ENCODE data around the gene GLYATL1.

GLYATL1 gene

DNA sequence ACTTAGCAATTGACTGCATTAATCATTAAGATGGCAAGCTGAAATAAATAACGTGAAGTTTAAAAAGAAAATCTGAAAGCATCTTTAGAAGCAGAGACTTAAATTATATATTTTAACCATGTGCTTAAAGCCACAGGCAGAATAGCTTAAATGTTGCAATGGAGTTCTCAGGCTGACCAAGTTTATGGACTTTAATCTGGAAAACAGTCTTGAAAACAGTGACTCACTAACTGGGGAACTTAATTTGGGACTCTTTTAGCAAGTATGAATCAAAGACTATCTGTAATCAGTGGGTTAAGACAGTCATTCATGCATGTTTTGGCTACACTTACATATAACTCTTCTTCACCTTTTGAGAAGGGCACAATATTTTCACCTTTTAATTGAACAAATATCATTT lies 12.6 kb upstream of the GLYATL1 start:
- DNase-seq (ENCODE audit: low read depth, low spot score) = no peak

DNA sequence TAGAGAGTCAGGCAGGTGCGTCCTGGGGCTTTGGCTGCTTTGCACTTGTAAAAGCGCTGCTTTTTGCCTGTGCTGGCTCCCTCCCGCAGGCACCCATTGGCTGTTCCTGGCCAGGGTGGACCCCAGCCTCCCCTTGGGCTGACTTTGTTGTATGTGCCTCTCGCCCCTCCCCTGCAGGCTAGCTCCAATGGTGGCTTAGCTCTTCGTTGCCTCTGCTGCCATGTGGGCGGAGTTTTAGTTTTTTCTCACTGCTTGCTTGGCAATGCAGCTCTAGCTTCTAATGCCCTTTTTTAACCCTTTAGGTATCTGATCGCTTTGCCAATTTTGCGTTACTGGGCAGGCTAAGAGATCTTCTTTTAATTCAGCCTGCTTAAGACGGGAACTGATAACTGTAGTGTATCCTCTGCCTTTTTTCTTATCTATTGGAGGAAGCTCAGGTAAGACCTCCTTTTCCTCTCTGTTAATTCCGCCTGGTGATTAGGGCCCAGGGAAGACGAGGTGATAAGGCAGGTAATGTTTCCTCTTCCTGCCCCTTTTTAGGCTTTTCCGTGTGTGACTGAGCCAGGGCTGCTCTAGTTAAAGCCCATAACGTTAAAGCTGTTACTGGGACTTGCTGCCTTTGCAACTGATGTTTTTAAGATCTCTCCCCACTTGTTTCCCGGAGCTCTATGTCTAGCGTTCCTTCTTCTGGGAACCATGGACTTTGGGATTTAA lies 11.7 kb upstream of the GLYATL1 start:
- DNase-seq (ENCODE audit: low read depth, low spot score) = no peak

DNA sequence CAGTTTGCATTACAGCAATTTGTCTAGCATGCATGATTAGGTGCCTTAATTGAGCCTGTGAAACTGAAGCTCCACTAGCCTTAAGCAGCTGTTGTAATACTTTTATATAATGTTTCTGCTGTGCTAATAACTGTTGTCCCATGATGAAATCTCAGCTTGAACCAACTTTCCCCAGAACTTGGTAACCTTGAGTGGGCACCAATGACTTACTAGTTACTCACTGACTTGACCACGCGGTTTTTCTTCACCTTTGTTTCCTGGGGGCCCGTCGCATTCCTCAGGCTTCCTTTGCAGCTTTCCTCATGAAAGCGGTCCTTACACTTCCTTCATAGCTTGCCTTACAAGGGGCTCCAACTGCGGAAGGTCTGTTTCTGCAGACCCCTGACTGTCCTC lies 11.2 kb upstream of the GLYATL1 start:
- DNase-seq (ENCODE audit: low read depth, low spot score) = no peak

DNA sequence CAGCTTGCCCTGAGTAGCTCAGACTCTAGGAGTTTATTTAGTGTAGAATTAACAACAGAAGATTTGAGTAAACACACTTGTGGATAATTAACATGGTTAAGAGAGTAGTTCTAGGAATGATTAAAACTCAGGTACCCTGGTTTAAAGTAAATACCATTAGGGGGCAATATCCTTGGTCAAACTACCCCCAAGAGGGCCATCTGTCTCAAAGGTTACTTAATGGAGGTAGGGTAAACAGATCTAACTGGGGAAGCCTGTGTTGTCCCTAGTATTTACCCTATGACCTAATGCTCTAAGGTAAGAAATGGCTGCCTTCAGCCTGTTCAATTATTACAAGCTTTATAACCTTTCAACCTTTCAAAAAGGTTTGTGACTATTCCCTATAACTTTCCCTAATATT lies 10.6 kb upstream of the GLYATL1 start:
- DNase-seq (ENCODE audit: low read depth, low spot score) = no peak

DNA sequence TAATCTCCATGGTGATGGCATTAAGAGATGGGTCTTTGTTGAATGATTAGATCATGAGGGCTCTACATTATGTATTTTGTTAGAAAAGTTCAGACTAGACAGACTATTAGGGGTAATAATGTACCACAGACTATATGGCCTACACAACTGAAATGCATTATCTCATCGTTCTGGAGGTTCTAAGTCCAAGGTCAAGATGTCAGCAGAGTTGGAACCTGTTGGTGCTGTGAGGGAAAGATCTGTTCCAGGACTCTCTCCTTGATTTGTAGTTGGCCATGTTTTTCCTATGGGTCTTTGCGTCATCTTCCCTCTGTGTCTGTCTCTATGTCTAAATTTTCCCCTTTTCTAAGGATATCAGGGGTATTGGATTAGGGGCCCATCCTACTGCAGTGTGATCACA lies 8.4 kb upstream of the GLYATL1 start:
- DNase-seq (ENCODE audit: low read depth, low spot score) = no peak

DNA sequence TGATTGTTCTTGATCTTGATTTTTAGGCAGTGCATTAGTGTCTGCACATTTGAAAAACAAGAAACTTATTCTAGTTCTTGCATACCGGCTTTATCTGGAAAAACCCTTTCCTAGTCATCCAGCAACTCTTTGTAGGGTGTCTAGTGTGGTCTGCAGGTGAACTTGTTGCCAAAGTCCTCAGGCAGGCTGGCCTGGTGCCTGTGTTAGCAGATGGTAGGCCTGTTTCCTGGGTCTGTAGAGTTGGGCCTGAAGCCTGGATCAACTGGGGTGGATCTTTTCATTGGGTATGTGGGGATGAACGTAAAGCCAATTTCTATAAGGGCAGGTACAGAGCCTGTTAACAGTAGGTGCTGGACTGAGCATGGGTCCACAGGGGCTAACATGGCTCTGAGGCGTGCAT lies 5.6 kb upstream of the GLYATL1 start:
- no peak for DNase-seq (ENCODE audit: low read depth, low spot score)

DNA sequence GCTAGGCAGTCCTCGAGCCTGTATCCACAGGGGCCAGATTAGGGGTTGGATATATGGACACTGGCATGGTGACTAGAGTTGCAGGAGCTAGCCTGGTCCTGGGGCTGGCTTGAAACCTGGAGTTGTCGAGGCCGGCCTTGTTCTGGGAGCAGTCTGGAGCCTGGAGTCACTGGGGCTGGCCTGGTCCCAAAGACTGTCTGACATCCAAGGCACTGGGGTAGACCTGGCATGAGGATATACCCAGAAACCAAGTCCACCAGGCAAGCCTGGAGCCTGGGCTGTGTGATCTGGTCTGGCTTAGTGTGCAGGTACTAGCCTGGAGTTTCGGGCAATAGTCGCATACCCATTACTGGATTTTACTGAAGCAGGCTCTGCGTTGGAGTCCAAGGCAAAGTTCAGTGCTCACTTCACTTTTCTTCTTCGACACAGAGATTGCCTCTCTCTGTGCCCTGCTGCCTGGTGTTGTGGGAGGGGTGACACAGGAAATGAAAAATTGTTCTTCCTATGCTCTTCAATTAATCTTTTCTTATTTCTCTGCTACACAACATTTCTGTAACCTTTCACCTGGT lies 4.3 kb upstream of the GLYATL1 start:
- DNase-seq (ENCODE audit: low read depth, low spot score) = no peak

DNA sequence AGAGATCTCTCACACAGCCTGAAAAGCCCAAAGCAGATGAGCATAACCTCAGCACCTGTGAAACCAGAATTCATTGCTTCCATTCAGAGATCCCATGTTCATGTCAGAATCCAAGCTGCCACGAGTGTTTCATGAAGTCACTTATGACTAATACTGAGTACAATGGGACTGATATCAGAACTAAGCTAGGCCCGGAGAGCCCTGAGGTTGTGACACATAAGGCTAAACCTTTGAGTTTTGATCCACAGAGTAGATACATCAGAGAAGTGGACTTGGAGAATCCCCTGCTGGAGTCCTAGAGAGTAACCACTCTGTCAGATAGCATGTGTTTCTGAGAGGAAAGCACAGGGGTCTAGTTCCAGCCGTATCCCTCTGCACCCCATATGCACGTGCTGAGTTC lies 890 bp upstream of the GLYATL1 start:
- no peak for DNase-seq (ENCODE audit: low read depth, low spot score)

DNA sequence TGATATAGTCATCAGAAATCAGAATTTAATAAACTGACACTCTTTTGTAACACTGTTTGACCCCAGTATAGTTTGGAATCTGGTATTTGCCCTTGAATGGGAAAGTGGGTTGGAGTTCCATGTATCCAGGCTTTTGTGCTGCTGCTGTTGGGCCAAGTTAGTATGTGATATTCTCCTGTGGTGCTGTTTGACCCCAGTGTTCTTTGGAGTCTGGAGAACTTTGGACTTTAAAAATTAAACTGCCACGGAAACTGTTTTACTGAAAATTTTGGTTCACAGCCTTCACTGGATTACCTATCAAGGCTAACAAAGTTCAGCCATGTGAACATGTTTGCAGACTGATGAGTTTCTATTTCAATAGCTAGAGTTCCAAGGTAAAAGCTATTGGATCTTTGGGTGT lies 740 bp downstream of the GLYATL1 start:
- no peak for DNase-seq (ENCODE audit: low read depth, low spot score)

DNA sequence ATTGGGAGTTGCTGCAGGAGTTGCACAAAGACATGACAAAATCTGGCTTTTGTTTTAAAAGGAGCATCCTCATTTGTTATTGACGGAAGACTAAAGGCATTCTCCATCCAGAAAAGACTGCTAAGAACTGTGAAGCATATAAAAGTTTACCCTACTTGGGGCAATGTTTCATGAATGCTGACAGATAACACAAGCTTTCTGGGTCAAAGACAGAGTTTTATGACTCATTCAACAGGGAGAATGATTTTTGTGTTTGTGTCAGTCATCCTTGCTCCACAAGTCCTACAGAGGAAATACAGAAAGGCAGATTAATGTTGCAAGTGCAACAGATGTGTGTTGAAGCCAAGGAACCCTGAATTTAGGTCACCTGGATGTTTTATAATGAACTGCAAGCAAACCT lies 2.5 kb downstream of the GLYATL1 start:
- no peak for DNase-seq (ENCODE audit: low read depth, low spot score)

DNA sequence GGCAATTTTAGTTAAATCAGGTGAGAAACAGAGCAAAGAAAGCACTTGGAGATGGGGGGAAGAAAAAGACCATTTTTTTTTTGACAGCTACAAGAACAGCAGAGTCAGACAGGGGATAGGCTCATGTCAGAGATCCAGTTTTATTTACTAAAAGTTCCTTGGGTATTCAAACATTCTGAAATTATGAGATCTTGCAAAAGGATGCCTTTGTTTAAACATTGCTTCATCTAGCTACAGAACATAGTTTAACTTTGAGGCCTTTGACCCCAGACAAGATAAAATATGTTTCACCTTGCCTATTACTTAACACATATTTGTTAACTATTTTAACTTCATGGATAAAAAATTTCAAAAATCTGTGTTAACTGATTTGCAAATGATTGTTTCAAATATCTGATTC lies 6.4 kb downstream of the GLYATL1 start:
- DNase-seq (ENCODE audit: low read depth, low spot score) = no peak

DNA sequence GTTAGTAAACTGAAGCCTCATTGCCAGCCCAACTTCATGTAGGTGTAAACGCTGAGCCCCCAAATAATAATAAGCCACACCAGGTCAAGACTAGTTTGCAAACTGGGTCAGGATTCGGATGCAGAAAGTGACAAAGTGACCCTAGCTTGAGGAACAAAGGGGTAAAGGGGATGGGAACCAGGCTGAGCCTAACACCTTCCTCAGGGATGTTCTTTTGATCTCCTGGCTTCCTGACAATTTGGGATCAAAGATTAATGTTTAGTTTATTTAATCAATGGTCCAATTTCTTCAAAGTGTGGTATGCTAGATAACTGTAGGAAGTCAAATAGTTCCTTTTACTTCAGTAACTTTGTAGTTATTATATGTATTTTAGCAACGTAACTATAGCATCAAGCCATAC lies 9.9 kb downstream of the GLYATL1 start:
- no peak for DNase-seq (ENCODE audit: low read depth, low spot score)

DNA sequence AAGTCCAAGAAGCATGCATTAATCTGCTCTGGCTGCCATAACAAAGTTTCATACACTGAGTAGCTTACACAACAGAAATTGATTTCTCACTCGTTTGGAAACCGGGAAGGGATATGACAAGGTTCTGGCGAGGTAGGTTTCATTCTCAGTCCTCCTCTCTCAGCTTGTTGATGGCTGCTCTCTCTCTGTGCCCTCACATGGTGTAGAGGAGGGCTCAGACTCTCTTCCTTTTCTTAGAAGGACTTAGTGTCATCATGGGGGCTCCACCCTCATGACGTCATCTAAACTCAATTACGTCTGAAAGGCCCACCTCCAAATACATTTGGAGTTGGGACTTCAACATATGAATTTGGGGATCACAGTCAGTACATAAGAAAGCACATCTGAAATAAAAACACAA lies 18.6 kb downstream of the GLYATL1 start:
- DNase-seq (ENCODE audit: low read depth, low spot score) = no peak

DNA sequence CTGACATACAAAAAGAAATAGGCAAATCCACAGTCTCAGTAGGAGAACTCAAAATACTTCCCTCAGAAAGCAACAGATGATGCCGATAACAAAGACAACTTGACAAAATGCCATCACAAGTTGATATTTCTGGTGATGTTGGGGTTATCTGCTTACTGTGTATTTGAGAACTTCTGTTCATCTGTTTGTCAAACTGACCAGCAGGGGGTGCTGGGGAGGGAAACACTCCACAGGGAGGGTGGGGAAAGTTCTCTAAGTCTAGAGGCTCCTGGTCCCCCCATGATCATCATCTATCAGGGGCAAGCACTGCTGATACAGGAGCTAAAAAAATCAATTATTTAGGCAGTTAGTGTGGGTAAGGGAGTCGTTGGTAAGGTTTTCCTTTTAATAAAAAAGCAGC lies 19.2 kb downstream of the GLYATL1 start:
- no peak for DNase-seq (ENCODE audit: low read depth, low spot score)

DNA sequence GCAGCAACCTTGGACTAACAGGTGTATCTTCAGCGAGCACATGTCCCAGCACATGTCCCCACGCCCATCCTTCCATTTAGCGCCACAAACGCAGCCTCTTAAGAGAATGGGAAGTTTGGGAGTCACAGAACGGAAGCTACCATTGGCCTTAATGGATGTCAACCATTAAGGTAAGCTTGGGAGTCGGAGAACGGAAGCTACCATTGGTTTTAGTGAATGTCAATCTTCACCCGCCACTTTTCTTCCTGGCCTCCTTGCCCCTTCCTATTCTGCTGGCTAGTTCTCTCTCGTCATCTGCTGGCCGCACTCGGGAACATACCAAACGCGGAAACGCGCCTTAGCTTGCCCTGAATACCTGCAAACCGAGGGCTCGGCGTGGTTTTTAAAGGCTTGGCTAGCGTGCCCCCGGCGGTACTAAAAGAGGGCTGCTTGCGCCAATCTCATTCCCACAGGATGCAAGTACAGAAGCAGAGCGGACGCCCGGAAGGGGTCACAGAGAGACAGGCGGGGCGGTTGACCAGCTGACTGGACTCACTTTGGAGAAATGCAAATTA lies 24.3 kb downstream of the GLYATL1 start:
- DNase-seq (ENCODE audit: low read depth, low spot score) = no peak

DNA sequence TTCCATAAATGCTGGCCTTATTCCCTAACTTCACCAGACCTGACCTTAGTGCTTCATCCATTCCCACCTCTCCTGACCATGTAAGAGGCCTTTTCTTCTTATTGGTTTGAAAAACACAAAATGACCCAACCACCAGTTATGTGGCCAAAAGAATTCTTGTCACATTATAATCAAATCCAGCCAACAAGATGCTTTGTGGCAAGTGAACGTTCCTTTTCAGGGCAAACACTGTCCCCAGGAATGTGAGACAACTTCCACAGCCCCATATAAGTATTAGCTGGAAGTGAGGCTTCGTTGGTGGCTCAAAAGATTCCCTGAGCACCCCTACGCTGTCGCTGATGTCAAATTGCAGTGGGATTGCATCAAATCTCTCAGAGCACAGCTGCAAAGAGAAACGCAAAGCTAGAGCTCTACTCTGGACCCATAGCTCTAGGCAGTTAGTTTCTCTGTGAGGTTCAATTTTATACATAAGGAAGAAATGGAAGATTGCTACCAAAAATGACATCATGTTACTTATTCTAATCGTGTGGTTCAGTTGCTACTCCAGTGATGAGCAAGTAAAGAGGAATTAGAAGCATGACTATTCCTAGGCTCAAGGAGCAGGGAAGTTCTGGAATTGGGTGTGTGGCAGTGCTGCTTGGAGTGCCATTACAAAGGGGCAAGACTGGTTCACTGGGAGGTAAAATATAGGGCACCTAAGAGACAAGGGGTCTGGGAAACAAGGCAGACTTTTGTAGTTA lies 26.1 kb downstream of the GLYATL1 start:
- DNase-seq (ENCODE audit: low read depth, low spot score) = no peak

DNA sequence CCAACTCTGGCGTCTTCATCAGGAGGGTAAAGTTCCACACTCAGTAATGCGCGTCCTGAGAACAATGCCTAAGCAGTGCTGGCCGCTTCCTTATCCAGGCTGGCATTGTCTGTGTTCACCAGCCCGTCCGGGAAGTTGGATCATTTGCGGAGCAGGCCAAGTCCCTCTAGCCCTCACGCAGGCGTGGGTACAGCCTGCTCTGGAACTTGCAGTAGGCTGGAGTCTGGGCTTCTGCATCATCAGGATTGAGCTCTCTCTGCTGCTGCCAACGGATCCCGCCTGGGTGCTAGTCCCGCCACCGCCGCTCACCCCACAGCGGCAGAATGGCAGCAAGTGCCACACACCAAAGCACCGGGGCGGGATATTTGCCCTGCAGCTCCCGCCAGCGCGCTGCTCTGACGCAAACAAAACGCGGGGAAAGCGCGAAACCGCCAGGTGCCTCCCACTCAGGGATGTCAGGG lies 29.0 kb downstream of the GLYATL1 start:
- DNase-seq (ENCODE audit: low read depth, low spot score) = no peak

DNA sequence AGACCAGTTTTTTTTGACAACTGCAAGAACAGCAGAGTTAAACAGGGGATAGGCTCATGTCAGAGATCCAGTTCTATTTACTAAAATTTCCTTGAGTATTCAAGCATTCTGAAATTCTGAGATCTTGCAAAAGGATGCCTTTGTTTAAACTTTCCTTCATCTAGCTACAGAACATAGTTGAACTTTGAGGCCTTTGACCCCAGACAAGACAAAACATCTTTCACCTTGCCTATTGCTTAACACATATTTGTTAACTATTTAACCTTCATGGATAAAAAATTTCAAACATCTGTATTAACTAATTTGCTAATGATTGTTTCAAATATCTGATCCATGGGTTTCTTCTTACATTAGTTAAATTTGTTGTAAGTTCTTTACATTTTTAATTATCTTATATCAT lies 38.2 kb downstream of the GLYATL1 start:
- DNase-seq (ENCODE audit: low read depth, low spot score) = no peak

DNA sequence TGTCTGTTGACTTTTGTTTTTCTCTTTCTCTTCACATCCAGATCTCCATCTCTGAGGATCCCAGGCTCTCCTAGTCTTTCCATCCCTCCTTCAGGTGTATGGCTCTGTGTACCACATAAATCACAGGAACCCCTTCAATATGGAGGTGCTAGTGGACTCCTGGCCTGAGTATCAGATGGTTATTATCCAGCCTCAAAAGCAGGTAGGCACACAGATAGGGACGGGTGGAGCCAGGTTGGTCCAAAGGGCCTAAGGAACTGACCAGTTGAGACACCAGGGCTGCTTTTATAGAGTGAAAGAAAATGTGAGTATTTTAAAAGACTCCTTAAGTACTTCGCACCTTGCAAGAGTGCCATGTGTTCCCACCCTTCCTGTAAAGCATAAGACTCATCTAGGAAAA lies 39.9 kb downstream of the GLYATL1 start:
- no peak for DNase-seq (ENCODE audit: low read depth, low spot score)

DNA sequence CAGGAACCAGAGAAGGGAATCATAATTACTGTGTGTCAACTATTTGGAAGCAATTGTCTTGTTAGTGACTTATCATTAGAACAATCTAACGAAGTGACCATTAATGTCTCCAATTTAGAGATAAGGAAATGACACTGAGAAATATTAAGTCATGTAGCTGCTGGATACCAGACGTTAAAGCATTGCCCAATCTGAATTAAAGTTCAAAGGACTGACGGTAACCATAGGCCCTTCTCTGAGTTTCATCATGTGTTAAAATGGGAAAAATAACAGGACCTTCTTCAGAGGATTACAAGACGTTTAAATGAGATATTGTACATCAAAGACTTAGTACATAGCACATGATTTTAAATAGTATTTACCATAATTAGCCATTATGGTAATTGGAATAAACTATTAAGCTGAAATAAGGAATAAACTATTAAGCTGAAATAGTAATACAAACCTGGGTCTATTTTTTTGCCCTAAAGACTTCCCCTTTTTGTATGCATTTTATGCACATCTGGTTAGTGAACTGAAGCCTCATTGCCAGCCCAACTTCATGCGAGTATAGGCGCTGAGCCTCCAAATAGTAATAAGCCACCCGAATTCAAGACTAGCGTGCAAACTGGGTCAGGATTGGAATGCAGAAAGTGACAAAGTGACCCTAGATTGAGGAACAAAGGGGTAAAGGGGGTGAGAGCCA lies 41.0 kb downstream of the GLYATL1 start:
- DNase-seq (ENCODE audit: low read depth, low spot score) = no peak

DNA sequence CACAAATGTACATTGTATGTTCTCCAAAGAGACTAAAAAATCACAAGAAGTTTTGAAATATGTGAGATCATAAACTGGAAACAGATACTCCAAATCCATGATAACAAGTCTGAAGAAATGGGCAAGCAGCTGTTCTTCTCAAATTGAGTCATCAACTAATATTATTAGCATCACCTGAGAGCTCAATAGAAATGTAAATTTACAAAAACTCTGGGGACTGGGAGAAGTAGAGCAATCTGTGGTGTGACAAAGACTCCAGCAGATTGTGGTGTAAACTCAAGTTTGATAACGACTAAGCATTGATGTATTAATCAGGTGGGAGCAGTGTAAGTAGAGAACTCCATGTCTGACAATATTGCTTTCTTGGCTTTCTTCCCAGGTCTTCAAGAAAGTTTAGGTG lies 53.2 kb downstream of the GLYATL1 start:
- DNase-seq (ENCODE audit: low read depth, low spot score) = no peak

DNA sequence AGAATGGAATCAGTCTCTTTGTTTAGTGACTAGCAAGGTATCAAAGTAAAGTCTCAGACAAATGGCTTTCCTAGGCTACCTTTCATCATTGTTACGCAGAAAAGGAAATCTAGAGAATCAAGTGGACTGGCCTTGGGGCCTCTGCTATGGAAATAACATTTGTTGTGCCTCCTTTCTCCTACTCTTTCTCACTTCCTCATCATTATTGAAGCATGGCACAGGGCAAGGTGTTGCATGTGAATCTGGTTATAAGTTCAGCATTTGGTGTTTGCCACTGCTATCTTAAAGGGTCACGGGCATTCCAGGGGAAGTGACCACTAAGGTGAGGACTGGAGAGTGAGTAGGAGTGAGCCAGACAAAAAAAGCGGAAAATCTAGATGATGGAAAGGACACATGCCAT lies 54.9 kb downstream of the GLYATL1 start:
- no peak for DNase-seq (ENCODE audit: low read depth, low spot score)
